ENCODE data around the gene CRISPLD2.

DNA sequence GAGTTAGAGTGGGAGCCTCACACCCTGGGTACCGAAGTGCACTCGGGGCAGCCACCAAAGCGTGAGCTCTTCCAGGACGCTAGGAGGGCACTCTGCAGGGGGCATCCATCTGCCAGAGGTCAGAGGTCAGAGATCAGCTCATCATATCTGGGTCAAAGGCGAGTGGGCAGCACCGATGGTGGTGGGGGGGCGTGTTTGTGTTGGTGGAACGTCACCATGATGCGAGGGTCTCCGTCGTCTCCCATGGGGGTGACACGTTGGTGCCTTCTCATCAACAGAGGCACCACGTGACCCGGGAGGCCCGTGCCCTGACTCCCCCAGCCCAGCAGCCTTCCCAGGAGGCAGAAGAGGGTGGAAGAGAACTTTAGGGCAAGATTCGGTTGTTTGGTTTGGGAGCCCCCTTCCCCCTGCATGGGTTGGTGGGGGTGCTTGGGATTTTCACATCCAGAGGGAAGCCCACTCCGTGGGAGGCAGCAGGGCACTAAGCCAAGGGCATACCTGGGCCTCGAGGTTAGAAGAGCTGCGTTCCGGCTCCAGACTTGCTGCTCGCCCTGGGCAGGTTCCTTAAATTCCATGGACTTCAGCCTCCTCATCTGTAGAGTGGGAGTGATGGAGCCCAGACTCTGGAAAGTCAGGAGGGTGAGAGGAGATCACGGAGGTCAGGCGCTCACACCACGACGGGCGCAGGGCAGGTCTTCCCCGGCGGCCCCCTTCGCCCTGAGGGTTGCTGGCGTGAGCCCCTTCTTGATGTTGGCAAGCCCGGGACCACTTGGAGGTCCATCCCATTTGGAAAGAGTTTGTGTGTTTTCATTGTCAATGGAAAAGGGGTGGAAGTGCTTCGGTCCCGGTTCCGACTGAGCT, 14.0 kb downstream of the CRISPLD2 start:
- TF ChIP-seq, protein P1, sequence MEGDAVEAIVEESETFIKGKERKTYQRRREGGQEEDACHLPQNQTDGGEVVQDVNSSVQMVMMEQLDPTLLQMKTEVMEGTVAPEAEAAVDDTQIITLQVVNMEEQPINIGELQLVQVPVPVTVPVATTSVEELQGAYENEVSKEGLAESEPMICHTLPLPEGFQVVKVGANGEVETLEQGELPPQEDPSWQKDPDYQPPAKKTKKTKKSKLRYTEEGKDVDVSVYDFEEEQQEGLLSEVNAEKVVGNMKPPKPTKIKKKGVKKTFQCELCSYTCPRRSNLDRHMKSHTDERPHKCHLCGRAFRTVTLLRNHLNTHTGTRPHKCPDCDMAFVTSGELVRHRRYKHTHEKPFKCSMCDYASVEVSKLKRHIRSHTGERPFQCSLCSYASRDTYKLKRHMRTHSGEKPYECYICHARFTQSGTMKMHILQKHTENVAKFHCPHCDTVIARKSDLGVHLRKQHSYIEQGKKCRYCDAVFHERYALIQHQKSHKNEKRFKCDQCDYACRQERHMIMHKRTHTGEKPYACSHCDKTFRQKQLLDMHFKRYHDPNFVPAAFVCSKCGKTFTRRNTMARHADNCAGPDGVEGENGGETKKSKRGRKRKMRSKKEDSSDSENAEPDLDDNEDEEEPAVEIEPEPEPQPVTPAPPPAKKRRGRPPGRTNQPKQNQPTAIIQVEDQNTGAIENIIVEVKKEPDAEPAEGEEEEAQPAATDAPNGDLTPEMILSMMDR (conservative IDR thresholded peaks at IDR 0.05 in 1 of 2, IDR thresholded peaks at IDR 0.05 in 1 of 2; ENCODE audit: low read depth in 1 of 2, low read length in 2 of 2) = no peak
- TF ChIP-seq EZH2 (IDR thresholded peaks at IDR 0.05; ENCODE audit: low read length, missing control alignments) = no peak
